C4-2B (cell line): ENCODE data around the gene FAM200A.
"Not testable (repeated sequence)": the region's sequence is repeated elsewhere in the genome, so short reads cannot be mapped to it uniquely, and the experiment has no call there.

Experiments
- H3K27ac ChIP-seq: fragments of 450-650 bp; 2 replicates; pipeline ENCODE4 v1.5.1; 2017
- CTCF ChIP-seq: fragments of 450-650 bp; conservative IDR thresholded peaks from 2 replicates; pipeline ENCODE4 v1.5.1; 2017; ENCODE audit warnings: mild to moderate bottlenecking
- ZFX ChIP-seq: fragments of 450-650 bp; IDR thresholded peaks from 2 replicates; pipeline ENCODE4 v1.6.1; 2017

FAM200A gene

GRCh38 chr7:99514050-99514449 lies 37.9 kb downstream of the FAM200A start:
- TF ChIP-seq CTCF: no peak
- TF ChIP-seq ZFX: no peak

GRCh38 chr7:99505324-99505662 lies 46.6 kb downstream of the FAM200A start:
- H3K27ac ChIP-seq: peak overlapping the region; percentile 71
- TF ChIP-seq CTCF (no peak), ZFX (no peak)

More at GRCh38 chr7:99514050-99514449, 37.9 kb downstream of the FAM200A start:
- H3K27ac ChIP-seq: no peak overlapping the region

GRCh38 chr7:99504603-99505323 lies 47.2 kb downstream of the FAM200A start, which contains the start of gene ZKSCAN5:
Gene ZKSCAN5 (plus strand): TSS chr7:99504662. CDS start chr7:99506045, 1,383 bp downstream.
- peak within 1 kb of the TSS; percentile 71 for H3K27ac ChIP-seq
- TF ChIP-seq ZFX: no peak
- no peak for TF ChIP-seq CTCF

GRCh38 chr7:99504281-99504602 lies 47.7 kb downstream of the FAM200A start:
- H3K27ac ChIP-seq: peak overlapping the region; percentile 71

GRCh38 chr7:99501236-99501635 lies 50.7 kb downstream of the FAM200A start:
- not testable (repeated sequence) for H3K27ac ChIP-seq

More at GRCh38 chr7:99504281-99504602, 47.7 kb downstream of the FAM200A start:
- no peak for TF ChIP-seq CTCF
- no peak for TF ChIP-seq ZFX

GRCh38 chr7:99500637-99501009 lies 51.3 kb downstream of the FAM200A start:
- no peak for TF ChIP-seq CTCF
- TF ChIP-seq ZFX: no peak
- H3K27ac ChIP-seq: peak overlapping the region; percentile 72

GRCh38 chr7:99499721-99500636 lies 51.9 kb downstream of the FAM200A start, which contains the start of gene ZNF394:
Gene ZNF394 (minus strand): TSS chr7:99500281. CDS start chr7:99500093, 188 bp downstream.
- TF ChIP-seq CTCF (no peak), ZFX (peak; percentile 62; the same call in 1 of the 2 replicates)
- peak within 1 kb of the TSS; percentile 72 for H3K27ac ChIP-seq
